ENCODE results near the gene TSPAN12.

Gene TSPAN12

DNA sequence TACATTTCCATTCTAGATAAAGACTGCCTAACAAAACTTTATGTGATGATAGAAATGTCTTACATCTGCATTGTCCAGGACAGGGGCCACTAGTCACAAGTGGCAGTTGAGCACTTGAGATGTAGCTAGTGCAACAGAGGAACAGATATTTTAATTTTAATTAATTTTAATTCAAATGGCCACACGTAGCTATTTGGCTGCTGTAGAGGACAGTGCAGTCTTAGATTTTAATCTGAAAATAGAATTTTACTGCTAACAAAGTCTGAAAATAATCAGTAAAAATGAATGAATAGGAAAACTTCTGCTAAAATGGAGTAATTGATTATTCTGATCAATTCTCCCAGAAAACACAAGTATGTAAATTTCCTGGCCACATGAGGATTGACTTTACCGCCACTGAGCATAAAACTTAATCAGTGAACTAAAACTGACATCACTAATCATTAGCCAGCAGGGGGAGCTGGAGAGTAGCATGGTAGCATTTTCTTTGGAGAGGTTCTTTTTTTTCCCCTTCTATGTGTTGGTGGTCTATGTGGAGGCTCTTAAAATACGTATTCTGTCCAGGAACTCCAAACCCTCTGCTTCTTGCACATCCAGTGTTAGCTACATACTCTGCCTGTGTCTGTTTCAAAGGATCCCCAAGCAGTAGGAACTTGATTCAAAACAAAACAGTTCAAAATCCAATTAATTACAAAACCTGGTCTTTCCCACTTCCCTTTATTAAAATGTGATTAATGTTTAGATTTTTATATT, 52.1 kb downstream of the TSPAN12 start:
- TF ChIP-seq CTCF (IDR thresholded peaks at IDR 0.05; ENCODE audit: low read depth, low read length) = peak; percentile 88

DNA sequence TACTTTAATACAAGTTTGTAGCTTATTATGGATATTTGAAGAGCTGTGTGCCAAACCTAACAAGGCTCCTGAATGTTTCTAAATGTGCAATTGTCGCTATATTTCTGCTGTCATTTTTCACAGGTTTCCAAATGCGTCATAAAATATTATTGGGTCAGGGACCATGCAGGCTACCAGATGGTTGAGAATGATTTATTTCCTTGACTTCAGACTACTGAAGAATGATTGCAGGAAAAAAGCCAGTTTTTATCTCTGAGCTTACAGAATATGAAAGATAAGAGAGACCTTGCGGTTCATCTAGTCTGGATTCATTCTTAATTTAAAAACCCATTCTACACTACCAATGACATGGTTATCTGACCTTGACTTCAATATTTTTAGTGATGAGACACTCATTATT, 55.2 kb downstream of the TSPAN12 start:
- DNase-seq (ENCODE audit: extremely low read depth, low read depth) = no peak
- TF ChIP-seq CTCF (IDR thresholded peaks at IDR 0.05; ENCODE audit: low read depth, low read length) = no peak

More for the DNA sequence above, 52.1 kb downstream of the TSPAN12 start:
- peak; percentile 5 for DNase-seq (ENCODE audit: extremely low read depth, low read depth)

GRCh38 chr7:120799813-120800475, 58.0 kb downstream of the TSPAN12 start:
- TF ChIP-seq CTCF (IDR thresholded peaks at IDR 0.05; ENCODE audit: low read depth, low read length) = no peak
- no peak for DNase-seq (ENCODE audit: extremely low read depth, low read depth)

DNA sequence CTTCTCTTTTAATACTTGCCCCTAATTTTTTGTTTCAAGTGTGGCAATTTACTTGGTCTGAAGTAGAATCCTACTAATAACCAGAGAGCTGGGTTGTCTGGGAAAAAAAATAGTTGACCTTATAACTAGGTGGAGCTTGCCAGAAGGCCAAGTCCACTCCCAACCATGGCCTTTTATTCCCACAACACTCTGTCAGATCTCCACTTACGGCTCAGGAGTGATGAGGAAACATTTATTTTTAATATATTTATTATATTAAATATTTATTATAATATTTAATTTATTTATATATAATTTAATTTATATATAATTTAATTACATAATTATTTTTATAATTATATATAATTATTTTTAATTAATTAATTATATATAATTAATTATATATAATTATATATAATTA, 58.8 kb downstream of the TSPAN12 start:
- no peak for TF ChIP-seq CTCF (IDR thresholded peaks at IDR 0.05; ENCODE audit: low read depth, low read length)
- no peak for DNase-seq (ENCODE audit: extremely low read depth, low read depth)

DNA sequence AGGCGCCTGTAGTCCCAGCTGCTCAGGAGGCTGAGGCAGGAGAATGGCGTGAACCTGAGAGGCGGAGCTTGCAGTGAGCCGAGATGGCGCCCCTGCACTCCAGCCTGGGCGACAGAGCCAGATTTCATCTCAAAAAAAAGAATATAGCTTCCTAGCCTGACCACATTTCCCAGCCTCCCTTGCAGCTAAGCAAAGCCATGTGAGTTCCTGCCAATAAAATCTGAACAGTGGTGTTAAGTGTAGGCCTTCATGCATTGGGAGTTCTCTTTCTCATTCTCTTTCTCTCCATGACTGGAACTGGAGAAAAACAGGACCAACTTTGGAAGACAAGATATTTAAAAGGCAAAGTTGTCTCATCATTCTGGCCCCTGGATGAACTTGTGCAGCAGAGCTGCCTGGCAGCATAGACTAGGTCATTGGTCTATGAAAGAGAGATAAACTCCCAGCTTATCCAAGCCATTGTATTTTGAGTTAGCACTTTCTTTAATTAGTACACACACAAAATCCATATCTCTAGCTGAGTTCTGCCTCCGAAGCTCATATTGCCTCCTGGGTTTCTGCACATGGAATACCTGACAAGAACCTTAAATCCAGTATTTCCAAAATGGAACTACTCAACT, 60.8 kb downstream of the TSPAN12 start:
- no peak for TF ChIP-seq CTCF (IDR thresholded peaks at IDR 0.05; ENCODE audit: low read depth, low read length)

DNA sequence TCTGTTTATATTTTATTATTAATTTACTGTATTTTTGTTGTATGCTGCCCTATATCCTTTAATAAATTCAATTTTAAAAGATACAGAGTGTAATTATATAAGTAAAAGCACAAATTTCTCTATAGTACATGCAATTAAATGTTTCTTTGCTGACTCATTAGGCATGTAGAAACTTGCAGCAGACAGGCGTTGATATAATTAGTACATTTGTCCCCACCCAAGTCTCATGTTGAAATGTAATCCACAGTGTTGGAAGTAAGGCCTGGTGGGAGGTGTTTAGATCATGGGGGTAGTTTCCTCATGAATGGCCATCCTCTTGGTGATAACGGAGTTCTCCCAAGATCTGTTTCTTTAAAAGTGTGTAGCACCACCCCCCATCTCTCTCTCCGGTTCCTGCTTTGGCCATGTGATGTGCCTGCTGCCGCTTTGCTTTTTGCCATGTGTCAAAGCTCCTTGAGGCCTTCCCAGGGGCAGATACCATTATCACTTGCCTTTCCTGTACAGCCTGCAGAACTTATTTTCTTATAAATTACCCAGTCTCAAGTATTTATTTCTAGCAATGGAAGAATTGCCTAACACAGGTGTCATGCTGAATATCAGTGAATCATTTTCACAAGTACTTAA, 63.7 kb downstream of the TSPAN12 start:
- no peak for DNase-seq (ENCODE audit: extremely low read depth, low read depth)
- no peak for TF ChIP-seq CTCF (IDR thresholded peaks at IDR 0.05; ENCODE audit: low read depth, low read length)

More for the DNA sequence above, 60.8 kb downstream of the TSPAN12 start:
- no peak for DNase-seq (ENCODE audit: extremely low read depth, low read depth)

Data from AG09319 (cell line).